ENCODE measurements around the gene DGKQ. TPM values are rescaled to one million over a fixed set of nuclear protein-coding genes. Genes with fewer than 3 reads are reported as not detected.
"Not testable (repeated sequence)": the region's sequence is repeated elsewhere in the genome, so short reads cannot be mapped to it uniquely, and the experiment has no call there.

DGKQ gene
- total and polyA plus RNA-seq, 3 donors from 2014 or later, result 10.8 to 22.7 (median 20.7) TPM

- Histone ChIP-seq H3K9me3 (no peaks in the 10 kb centered on the region), H3K4me1 (peaks cover 7% of the 10 kb centered on the region), H3K27ac (no peak overlapping the region), H3K4me3 (no peak overlapping the region), H3K36me3 (ENCODE audit: low read depth, missing control alignments) (no peaks in the 10 kb centered on the region), H3K27me3 (no peaks in the 10 kb centered on the region)
- intact Hi-C loops (cut with DNase I; ENCODE audit: low total_unique reads), result no loop called here
- no peak for TF ChIP-seq POLR2A (IDR thresholded peaks at IDR 0.05)
- TF ChIP-seq CTCF (IDR thresholded peaks at IDR 0.05), result no peak
- peak; percentile 39 for DNase-seq
- WGBS, 2 donors, result 64 to 81% methylated on average over 27 to 61 of the region's 62 CpGs
Measured at GRCh38 chr4:946517-947471, 26.6 kb downstream of the DGKQ start.

GRCh38 chr4:946103-946450, 27.3 kb downstream of the DGKQ start:
- intact Hi-C loops (cut with DNase I; ENCODE audit: low total_unique reads), result no loop called here
- DNase-seq, result no peak
- Histone ChIP-seq H3K4me3 (no peak overlapping the region), H3K27me3 (no peaks in the 10 kb centered on the region), H3K4me1 (peaks cover 7% of the 10 kb centered on the region), H3K27ac (no peak overlapping the region), H3K9me3 (no peaks in the 10 kb centered on the region), H3K36me3 (ENCODE audit: low read depth, missing control alignments) (no peaks in the 10 kb centered on the region)
- TF ChIP-seq CTCF (IDR thresholded peaks at IDR 0.05) (no peak), POLR2A (IDR thresholded peaks at IDR 0.05) (no peak)
- 75 to 87% methylated on average over 5 to 9 of the region's 9 CpGs for WGBS, 2 donors

- H3K4me3 ChIP-seq, result no peak overlapping the region
- H3K27ac ChIP-seq, result no peak overlapping the region
- H3K9me3 ChIP-seq, result no peaks in the 10 kb centered on the region
- no peaks in the 10 kb centered on the region for H3K27me3 ChIP-seq
- WGBS, 2 donors, result 68 to 76% methylated on average over 27 to 28 of the region's 28 CpGs
- DNase-seq, result no peak
- intact Hi-C loops (cut with DNase I; ENCODE audit: low total_unique reads), result no loop called here
- H3K4me1 ChIP-seq, result peaks cover 7% of the 10 kb centered on the region
- H3K36me3 ChIP-seq (ENCODE audit: low read depth, missing control alignments), result no peaks in the 10 kb centered on the region
- TF ChIP-seq CTCF (IDR thresholded peaks at IDR 0.05) (no peak), POLR2A (IDR thresholded peaks at IDR 0.05) (no peak)
Measured at GRCh38 chr4:945274-946102, 27.9 kb downstream of the DGKQ start.

- intact Hi-C loops (cut with DNase I; ENCODE audit: low total_unique reads); H3K27ac ChIP-seq; DNase-seq; H3K9me3 ChIP-seq; H3K4me1 ChIP-seq; H3K4me3 ChIP-seq; H3K27me3 ChIP-seq; H3K36me3 ChIP-seq (ENCODE audit: low read depth, missing control alignments): not testable (repeated sequence)
- WGBS, 2 donors, result 88 to 90% methylated on average over 4 of the region's 4 CpGs
Measured at GRCh38 chr4:939508-939907, 33.9 kb downstream of the DGKQ start.

DNA sequence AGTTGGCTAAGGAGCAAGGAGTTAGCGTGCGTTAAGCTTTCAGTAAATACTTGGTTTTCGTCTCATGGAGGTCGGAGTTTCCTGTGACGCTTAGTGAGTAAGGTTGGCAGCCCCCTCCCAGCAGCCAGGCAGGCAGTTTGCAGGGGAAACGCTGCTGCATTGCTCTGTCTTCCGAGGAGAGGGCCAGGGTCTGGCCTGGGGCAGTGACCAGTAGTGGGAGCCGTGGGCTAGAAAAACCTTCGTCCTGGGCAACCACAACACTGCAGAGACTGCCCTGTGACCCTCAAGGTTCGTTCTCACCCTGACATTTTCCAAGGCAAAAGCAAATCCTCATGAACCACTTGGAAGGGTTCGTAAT, 40.7 kb downstream of the DGKQ start:
- peaks cover 24% of the 10 kb centered on the region for H3K4me1 ChIP-seq
- H3K9me3 ChIP-seq, result no peaks in the 10 kb centered on the region
- TF ChIP-seq POLR2A (IDR thresholded peaks at IDR 0.05), result no peak
- TF ChIP-seq CTCF (IDR thresholded peaks at IDR 0.05), result no peak
- intact Hi-C loops (cut with DNase I; ENCODE audit: low total_unique reads), result no loop called here
- no peaks in the 10 kb centered on the region for H3K36me3 ChIP-seq (ENCODE audit: low read depth, missing control alignments)
- DNase-seq, result no peak
- H3K27ac ChIP-seq, result peak overlapping the region; percentile 79 to 85
- 3 to 10% methylated on average over 6 to 11 of the region's 11 CpGs for WGBS, 2 donors
- H3K4me3 ChIP-seq, result peak overlapping the region; percentile 98 to 99
- H3K27me3 ChIP-seq, result no peaks in the 10 kb centered on the region
